Activated B cell treated with CpG ODN at 0.5 μM for 24 hours (primary cell): Measurements from ENCODE around the gene HDAC4. TPM values are rescaled to one million over a fixed set of nuclear protein-coding genes. Genes with fewer than 3 reads are reported as not detected.

Experiments used
- ATAC-seq: fragments of 200-7000 bp; cut with Tn5 transposase; one replicate; pipeline ENCODE4 v1.10.0; 2021; ENCODE audit warnings: low read depth, mild to moderate bottlenecking, moderate library complexity
- CTCF ChIA-PET: fragments of 350-600 bp; sonication (Branson Sonifier 250); formaldehyde crosslinking; loops from one replicate; lab custom pipeline; 2021; ENCODE audit warnings: antibody characterized with exemption; lab: Charles Lee
- POLR2A ChIA-PET: fragments of 350-600 bp; sonication (Branson Sonifier 250); formaldehyde crosslinking; loops from one replicate; lab custom pipeline; 2021; ENCODE audit warnings: antibody characterized with exemption; lab: Charles Lee
- DNase-seq: peaks from one replicate; pipeline ENCODE4 v3.0.0; 2022
- H3K27ac Mint-ChIP-seq: one replicate; pipeline ENCODE4 v1.8.0; 2020; ENCODE audit warnings: mixed read lengths
- H3K27me3 Mint-ChIP-seq: one replicate; pipeline ENCODE4 v1.8.0; 2021; ENCODE audit warnings: mixed read lengths
- H3K36me3 Mint-ChIP-seq: one replicate; pipeline ENCODE4 v1.8.0; 2021; ENCODE audit warnings: low read depth, mixed read lengths
- H3K4me1 Mint-ChIP-seq: one replicate; pipeline ENCODE4 v1.8.0; 2021; ENCODE audit warnings: mixed read lengths
- H3K4me3 Mint-ChIP-seq: one replicate; pipeline ENCODE4 v1.8.0; 2020; ENCODE audit warnings: mild to moderate bottlenecking, mixed read lengths
- H3K9me3 Mint-ChIP-seq: one replicate; pipeline ENCODE4 v1.8.0; 2020; ENCODE audit warnings: mixed read lengths
- CTCF ChIP-seq: fragments of 200-600 bp; IDR thresholded peaks from one replicate; pipeline ENCODE4 v1.8.0; 2022; ENCODE audit warnings: antibody characterized with exemption, mild to moderate bottlenecking
- intact Hi-C: fragments of 100-400 bp; cut with micrococcal nuclease; formaldehyde crosslinking; loops from one replicate; pipeline ENCODE4 v1.15.1; 2024
- total RNA-seq: library from RNA; stranded (reverse); gene quantifications from 2 replicates; pipeline ENCODE4 v1.2.3, GENCODE V29; 2022

Gene HDAC4
- total RNA-seq, 1 donor from 2014 or later = 31.9 TPM

- ChIA-PET CTCF (no interaction called here), POLR2A (no interaction called here)
- H3K27ac Mint-ChIP-seq = no peak overlapping the region
- no peak for TF ChIP-seq CTCF
- peaks cover 30% of the 10 kb centered on the region for H3K36me3 Mint-ChIP-seq
- no peaks in the 10 kb centered on the region for H3K4me1 Mint-ChIP-seq
- H3K9me3 Mint-ChIP-seq = peaks cover under 1% of the 10 kb centered on the region
- DNase-seq (no peak), ATAC-seq (no peak)
- H3K27me3 Mint-ChIP-seq = no peaks in the 10 kb centered on the region
- H3K4me3 Mint-ChIP-seq = no peak overlapping the region
- intact Hi-C loops = no loop called here
Observed at GRCh38 chr2:239348563-239349452, 52.0 kb downstream of the HDAC4 start.

- Mint-ChIP-seq H3K36me3 (peaks cover 24% of the 10 kb centered on the region), H3K9me3 (no peaks in the 10 kb centered on the region), H3K4me1 (no peaks in the 10 kb centered on the region), H3K27ac (no peak overlapping the region), H3K27me3 (no peaks in the 10 kb centered on the region), H3K4me3 (no peak overlapping the region)
- ChIA-PET CTCF (no interaction called here), POLR2A (no interaction called here)
- ATAC-seq = no peak
- no peak for TF ChIP-seq CTCF
- intact Hi-C loops = no loop called here
- DNase-seq = no peak
Observed at GRCh38 chr2:239346676-239347075, 54.1 kb downstream of the HDAC4 start.

GRCh38 chr2:239345251-239345650, 55.6 kb downstream of the HDAC4 start:
- Mint-ChIP-seq H3K4me1 (peaks cover under 1% of the 10 kb centered on the region), H3K27ac (no peak overlapping the region), H3K36me3 (peaks cover 14% of the 10 kb centered on the region), H3K4me3 (no peak overlapping the region), H3K27me3 (no peaks in the 10 kb centered on the region), H3K9me3 (no peaks in the 10 kb centered on the region)
- ChIA-PET CTCF (no interaction called here), POLR2A (no interaction called here)
- DNase-seq (no peak), ATAC-seq (no peak)
- TF ChIP-seq CTCF = no peak
- intact Hi-C loops = no loop called here

- Mint-ChIP-seq H3K27ac (no peak overlapping the region), H3K4me3 (no peak overlapping the region), H3K27me3 (no peaks in the 10 kb centered on the region), H3K36me3 (peaks cover 14% of the 10 kb centered on the region), H3K4me1 (peaks cover 4% of the 10 kb centered on the region), H3K9me3 (no peaks in the 10 kb centered on the region)
- ChIA-PET POLR2A (no interaction called here), CTCF (no interaction called here)
- TF ChIP-seq CTCF = no peak
- no peak for DNase-seq
- intact Hi-C loops = no loop called here
- no peak for ATAC-seq
Observed at GRCh38 chr2:239344857-239345216, 56.0 kb downstream of the HDAC4 start.

GRCh38 chr2:239343946-239344856, 56.6 kb downstream of the HDAC4 start:
- POLR2A ChIA-PET = no interaction called here
- TF ChIP-seq CTCF = no peak
- DNase-seq = no peak
- Mint-ChIP-seq H3K4me3 (no peak overlapping the region), H3K27ac (no peak overlapping the region), H3K27me3 (no peaks in the 10 kb centered on the region), H3K9me3 (no peaks in the 10 kb centered on the region), H3K4me1 (peaks cover 11% of the 10 kb centered on the region), H3K36me3 (peaks cover 8% of the 10 kb centered on the region)
- CTCF ChIA-PET = no interaction called here
- ATAC-seq = no peak
- intact Hi-C loops = no loop called here
